HepG2 (cell line): ENCODE measurements around the gene CATSPERB. TPM values are rescaled to one million over a fixed set of nuclear protein-coding genes. Genes with fewer than 3 reads are reported as not detected.

ENCODE experiments used
- CEBPG ChIP-seq: IDR thresholded peaks from 2 replicates; pipeline ENCODE4 v1.6.1; 2016
- HMG20A ChIP-seq: IDR thresholded peaks from 2 replicates; pipeline ENCODE4 v1.6.1; 2016; ENCODE audit warnings: borderline replicate concordance
- HNF4G ChIP-seq, 2 experiments: sonication (generic) in 1 of 2; formaldehyde crosslinking in 1 of 2; IDR thresholded peaks; 2 replicates each; pipeline versions ENCODE4 v1.4.0 to v1.6.1; 2011 to 2020; ENCODE audit warnings: borderline replicate concordance in 2 of 2, low read depth in 2 of 2, mild to moderate bottlenecking in 2 of 2, low read length in 1 of 2, missing genetic modification reagents in 1 of 2, moderate library complexity in 1 of 2
- MIXL1 ChIP-seq: IDR thresholded peaks from 2 replicates; pipeline ENCODE4 v1.6.1; 2016
- NCOR1 ChIP-seq: fragments of 200-600 bp; sonication (generic); IDR thresholded peaks from 2 replicates; pipeline ENCODE4 v1.7.0; 2017; ENCODE audit warnings: antibody characterized with exemption, low read length, borderline replicate concordance
- ZBTB7A ChIP-seq: sonication (generic); formaldehyde crosslinking; IDR thresholded peaks from 2 replicates; pipeline ENCODE4 v1.8.0; 2022; ENCODE audit warnings: mild to moderate bottlenecking, missing genetic modification reagents
- ZNF337 ChIP-seq: sonication (generic); formaldehyde crosslinking; IDR thresholded peaks from 2 replicates; pipeline ENCODE4 v1.5.1; 2020; ENCODE audit warnings: missing genetic modification reagents, low read depth, mild to moderate bottlenecking, borderline replicate concordance
- ZNF777 ChIP-seq: sonication (generic); formaldehyde crosslinking; IDR thresholded peaks from 2 replicates; pipeline ENCODE4 v1.4.0; 2020; ENCODE audit warnings: missing genetic modification reagents
- polyA plus RNA-seq, 8 experiments: library from polyadenylated mRNA; depleted of rRNA in 3 of 8; stranded (reverse) in 7 of 8; unstranded in 1 of 8; fragments of >200 nt; fragmentation: Illumina TruSeq in 4 of 8; extraction: Trizol in 4 of 8; gene quantifications; 2 replicates each; pipeline versions ENCODE4 v1.2.1 to v1.2.3, GENCODE V29; 2011 to 2016; ENCODE audit warnings: low read depth in 4 of 8, missing spikeins in 1 of 8, mixed read lengths in 1 of 8; ENCODE audit not compliant: insufficient read depth in 1 of 8
- total RNA-seq, 5 experiments: library from RNA; depleted of rRNA; stranded (reverse); fragments of >200 nt; fragmentation: Illumina TruSeq; extraction: Trizol; gene quantifications; 2 replicates each; pipeline ENCODE4 v1.2.3, GENCODE V29; 2016; ENCODE audit warnings: low read depth in 1 of 5
- TF ChIP-seq, protein P1 (sequence below): sonication (generic); formaldehyde crosslinking; conservative IDR thresholded peaks from 2 replicates; pipeline ENCODE4 v1.4.0; 2020; ENCODE audit warnings: mild to moderate bottlenecking, missing genetic modification reagents, moderate library complexity
- TF ChIP-seq, protein P2 (sequence below): IDR thresholded peaks from 2 replicates; pipeline ENCODE4 v1.6.1; 2016; ENCODE audit warnings: low read depth, control low read depth
- TF ChIP-seq, protein P3 (sequence below): sonication (generic); formaldehyde crosslinking; IDR thresholded peaks from 2 replicates; pipeline ENCODE4 v1.9.0; 2021; ENCODE audit warnings: missing genetic modification reagents, mild to moderate bottlenecking, borderline replicate concordance
- TF ChIP-seq, protein P4 (sequence below): IDR thresholded peaks from 2 replicates; pipeline ENCODE4 v1.6.1; 2016; ENCODE audit warnings: missing biosample characterization, missing genetic modification reagents, low read depth
- TF ChIP-seq, protein P5 (sequence below): sonication (generic); formaldehyde crosslinking; IDR thresholded peaks from 2 replicates; pipeline ENCODE4 v1.8.1; 2023; ENCODE audit warnings: mild to moderate bottlenecking, moderate library complexity, missing genetic modification reagents
- TF ChIP-seq, protein P6 (sequence below): sonication (generic); formaldehyde crosslinking; IDR thresholded peaks from 2 replicates; pipeline ENCODE4 v1.4.0; 2020; ENCODE audit warnings: mild to moderate bottlenecking, missing genetic modification reagents, borderline replicate concordance

Gene CATSPERB
- total and polyA plus RNA-seq, 2 of the 13 experiments (the other 11 are each of a cell fraction or from before 2014, with no cell fraction given): not detected

DNA sequence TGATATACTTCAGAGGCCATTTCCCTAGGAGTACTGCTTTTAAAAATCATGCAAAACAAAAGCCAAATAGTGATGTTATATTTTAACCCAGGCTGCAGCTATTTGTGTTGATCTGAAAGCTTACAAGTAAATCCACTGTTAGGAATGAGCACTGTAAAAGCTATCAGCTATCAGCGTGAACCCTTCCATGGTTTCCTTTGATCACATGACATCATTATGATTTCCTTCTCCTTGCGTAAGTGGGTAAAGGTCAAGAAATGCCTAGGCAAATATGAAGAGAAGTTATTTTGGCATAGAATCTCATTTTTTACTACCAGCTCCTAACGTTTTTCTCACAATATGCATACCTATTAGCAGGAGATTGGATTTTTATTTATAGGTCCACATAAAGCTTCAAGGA lies 48.6 kb upstream of the CATSPERB start (continued):
- TF ChIP-seq, protein P1, sequence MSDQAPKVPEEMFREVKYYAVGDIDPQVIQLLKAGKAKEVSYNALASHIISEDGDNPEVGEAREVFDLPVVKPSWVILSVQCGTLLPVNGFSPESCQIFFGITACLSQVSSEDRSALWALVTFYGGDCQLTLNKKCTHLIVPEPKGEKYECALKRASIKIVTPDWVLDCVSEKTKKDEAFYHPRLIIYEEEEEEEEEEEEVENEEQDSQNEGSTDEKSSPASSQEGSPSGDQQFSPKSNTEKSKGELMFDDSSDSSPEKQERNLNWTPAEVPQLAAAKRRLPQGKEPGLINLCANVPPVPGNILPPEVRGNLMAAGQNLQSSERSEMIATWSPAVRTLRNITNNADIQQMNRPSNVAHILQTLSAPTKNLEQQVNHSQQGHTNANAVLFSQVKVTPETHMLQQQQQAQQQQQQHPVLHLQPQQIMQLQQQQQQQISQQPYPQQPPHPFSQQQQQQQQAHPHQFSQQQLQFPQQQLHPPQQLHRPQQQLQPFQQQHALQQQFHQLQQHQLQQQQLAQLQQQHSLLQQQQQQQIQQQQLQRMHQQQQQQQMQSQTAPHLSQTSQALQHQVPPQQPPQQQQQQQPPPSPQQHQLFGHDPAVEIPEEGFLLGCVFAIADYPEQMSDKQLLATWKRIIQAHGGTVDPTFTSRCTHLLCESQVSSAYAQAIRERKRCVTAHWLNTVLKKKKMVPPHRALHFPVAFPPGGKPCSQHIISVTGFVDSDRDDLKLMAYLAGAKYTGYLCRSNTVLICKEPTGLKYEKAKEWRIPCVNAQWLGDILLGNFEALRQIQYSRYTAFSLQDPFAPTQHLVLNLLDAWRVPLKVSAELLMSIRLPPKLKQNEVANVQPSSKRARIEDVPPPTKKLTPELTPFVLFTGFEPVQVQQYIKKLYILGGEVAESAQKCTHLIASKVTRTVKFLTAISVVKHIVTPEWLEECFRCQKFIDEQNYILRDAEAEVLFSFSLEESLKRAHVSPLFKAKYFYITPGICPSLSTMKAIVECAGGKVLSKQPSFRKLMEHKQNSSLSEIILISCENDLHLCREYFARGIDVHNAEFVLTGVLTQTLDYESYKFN (CRISPR knock-in tag): 0 out of 2 replicates have a peak, but pooled peaks have one; percentile 22
- TF ChIP-seq, protein P2, sequence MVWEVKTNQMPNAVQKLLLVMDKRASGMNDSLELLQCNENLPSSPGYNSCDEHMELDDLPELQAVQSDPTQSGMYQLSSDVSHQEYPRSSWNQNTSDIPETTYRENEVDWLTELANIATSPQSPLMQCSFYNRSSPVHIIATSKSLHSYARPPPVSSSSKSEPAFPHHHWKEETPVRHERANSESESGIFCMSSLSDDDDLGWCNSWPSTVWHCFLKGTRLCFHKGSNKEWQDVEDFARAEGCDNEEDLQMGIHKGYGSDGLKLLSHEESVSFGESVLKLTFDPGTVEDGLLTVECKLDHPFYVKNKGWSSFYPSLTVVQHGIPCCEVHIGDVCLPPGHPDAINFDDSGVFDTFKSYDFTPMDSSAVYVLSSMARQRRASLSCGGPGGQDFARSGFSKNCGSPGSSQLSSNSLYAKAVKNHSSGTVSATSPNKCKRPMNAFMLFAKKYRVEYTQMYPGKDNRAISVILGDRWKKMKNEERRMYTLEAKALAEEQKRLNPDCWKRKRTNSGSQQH (CRISPR knock-in tag): no peak
- TF ChIP-seq HMG20A (CRISPR knock-in tag): 0 out of 2 replicates have a peak, but pooled peaks have one; percentile 32
- no peak for TF ChIP-seq NCOR1
- no peak for TF ChIP-seq ZNF337 (CRISPR knock-in tag)
- no peak for TF ChIP-seq ZBTB7A (CRISPR knock-in tag)
- 0 out of 2 replicates have a peak, but pooled peaks have one; percentile 24 for TF ChIP-seq MIXL1
- peak; percentile 33; the same call in 1 of the 2 replicates for TF ChIP-seq HNF4G (IDR thresholded peaks at IDR 0.05; ENCODE audit: borderline replicate concordance, low read depth, low read length)
- no peak for TF ChIP-seq HNF4G (CRISPR knock-in tag; IDR thresholded peaks at IDR 0.05; ENCODE audit: borderline replicate concordance, low read depth)
- TF ChIP-seq ZNF777: no peak
- TF ChIP-seq, protein P3, sequence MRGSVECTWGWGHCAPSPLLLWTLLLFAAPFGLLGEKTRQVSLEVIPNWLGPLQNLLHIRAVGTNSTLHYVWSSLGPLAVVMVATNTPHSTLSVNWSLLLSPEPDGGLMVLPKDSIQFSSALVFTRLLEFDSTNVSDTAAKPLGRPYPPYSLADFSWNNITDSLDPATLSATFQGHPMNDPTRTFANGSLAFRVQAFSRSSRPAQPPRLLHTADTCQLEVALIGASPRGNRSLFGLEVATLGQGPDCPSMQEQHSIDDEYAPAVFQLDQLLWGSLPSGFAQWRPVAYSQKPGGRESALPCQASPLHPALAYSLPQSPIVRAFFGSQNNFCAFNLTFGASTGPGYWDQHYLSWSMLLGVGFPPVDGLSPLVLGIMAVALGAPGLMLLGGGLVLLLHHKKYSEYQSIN: no peak
- TF ChIP-seq, protein P4, sequence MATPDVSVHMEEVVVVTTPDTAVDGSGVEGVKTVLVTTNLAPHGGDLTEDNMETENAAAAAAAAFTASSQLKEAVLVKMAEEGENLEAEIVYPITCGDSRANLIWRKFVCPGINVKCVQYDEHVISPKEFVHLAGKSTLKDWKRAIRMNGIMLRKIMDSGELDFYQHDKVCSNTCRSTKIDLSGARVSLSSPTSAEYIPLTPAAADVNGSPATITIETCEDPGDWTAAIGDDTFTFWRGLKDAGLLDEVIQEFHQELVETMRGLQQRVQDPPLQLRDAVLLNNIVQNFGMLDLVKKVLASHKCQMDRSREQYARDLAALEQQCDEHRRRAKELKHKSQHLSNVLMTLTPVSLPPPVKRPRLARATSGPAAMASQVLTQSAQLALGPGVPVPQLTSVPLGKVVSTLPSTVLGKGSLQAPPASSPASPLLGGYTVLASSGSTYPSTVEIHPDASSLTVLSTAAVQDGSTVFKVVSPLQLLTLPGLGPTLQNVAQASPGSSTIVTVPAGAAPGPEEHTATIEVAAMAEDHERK (CRISPR knock-in tag): no peak
- peak; percentile 57 for TF ChIP-seq CEBPG (CRISPR knock-in tag)
- TF ChIP-seq, protein P5, sequence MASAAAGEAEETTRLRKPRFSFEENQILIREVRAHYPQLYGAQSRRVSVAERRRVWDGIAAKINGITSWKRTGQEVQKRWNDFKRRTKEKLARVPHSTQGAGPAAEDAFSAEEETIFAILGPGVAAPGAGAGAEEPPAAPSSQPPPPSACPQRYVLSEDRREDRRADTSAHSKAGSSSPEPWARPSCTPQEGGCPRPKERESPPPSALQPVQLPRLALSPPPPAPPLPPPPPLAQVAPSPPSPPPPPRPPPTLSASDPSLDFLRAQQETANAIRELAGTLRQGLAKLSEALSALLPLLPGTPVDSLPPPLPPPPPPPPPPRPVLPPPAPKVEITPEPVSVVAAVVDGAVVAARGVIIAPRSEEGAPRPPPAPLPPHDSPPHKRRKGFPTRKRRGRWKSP (CRISPR knock-in tag): no peak
- TF ChIP-seq, protein P6, sequence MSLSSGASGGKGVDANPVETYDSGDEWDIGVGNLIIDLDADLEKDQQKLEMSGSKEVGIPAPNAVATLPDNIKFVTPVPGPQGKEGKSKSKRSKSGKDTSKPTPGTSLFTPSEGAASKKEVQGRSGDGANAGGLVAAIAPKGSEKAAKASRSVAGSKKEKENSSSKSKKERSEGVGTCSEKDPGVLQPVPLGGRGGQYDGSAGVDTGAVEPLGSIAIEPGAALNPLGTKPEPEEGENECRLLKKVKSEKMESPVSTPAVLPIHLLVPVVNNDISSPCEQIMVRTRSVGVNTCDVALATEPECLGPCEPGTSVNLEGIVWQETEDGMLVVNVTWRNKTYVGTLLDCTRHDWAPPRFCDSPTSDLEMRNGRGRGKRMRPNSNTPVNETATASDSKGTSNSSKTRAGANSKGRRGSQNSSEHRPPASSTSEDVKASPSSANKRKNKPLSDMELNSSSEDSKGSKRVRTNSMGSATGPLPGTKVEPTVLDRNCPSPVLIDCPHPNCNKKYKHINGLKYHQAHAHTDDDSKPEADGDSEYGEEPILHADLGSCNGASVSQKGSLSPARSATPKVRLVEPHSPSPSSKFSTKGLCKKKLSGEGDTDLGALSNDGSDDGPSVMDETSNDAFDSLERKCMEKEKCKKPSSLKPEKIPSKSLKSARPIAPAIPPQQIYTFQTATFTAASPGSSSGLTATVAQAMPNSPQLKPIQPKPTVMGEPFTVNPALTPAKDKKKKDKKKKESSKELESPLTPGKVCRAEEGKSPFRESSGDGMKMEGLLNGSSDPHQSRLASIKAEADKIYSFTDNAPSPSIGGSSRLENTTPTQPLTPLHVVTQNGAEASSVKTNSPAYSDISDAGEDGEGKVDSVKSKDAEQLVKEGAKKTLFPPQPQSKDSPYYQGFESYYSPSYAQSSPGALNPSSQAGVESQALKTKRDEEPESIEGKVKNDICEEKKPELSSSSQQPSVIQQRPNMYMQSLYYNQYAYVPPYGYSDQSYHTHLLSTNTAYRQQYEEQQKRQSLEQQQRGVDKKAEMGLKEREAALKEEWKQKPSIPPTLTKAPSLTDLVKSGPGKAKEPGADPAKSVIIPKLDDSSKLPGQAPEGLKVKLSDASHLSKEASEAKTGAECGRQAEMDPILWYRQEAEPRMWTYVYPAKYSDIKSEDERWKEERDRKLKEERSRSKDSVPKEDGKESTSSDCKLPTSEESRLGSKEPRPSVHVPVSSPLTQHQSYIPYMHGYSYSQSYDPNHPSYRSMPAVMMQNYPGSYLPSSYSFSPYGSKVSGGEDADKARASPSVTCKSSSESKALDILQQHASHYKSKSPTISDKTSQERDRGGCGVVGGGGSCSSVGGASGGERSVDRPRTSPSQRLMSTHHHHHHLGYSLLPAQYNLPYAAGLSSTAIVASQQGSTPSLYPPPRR (CRISPR knock-in tag): no peak
